AG09319 (cell line): ENCODE data around the gene UBQLN4.

Experiments
- DNase-seq: peaks from one replicate; pipeline ENCODE4 v3.0.0-alpha.2; 2010; ENCODE audit warnings: low read depth; ENCODE audit errors: extremely low read depth
- CTCF ChIP-seq: IDR thresholded peaks from 2 replicates; pipeline ENCODE4 v1.5.1; 2011; ENCODE audit warnings: low read depth, mild to moderate bottlenecking, inconsistent platforms, low read length, moderate library complexity

The UBQLN4 gene

GRCh38 chr1:156097499-156098178, 44.0 kb upstream of the UBQLN4 start:
- TF ChIP-seq CTCF = no peak
- DNase-seq = no peak

- DNase-seq = no peak
- TF ChIP-seq CTCF = peak; percentile 97
These were observed 43.2 kb upstream of the UBQLN4 start for GRCh38 chr1:156096640-156097391.

- DNase-seq = no peak
- no peak for TF ChIP-seq CTCF
These were observed 42.4 kb upstream of the UBQLN4 start for GRCh38 chr1:156095906-156096508.

GRCh38 chr1:156091610-156092009, 38.0 kb upstream of the UBQLN4 start:
- DNase-seq = no peak
- no peak for TF ChIP-seq CTCF

GRCh38 chr1:156090840-156091188, 37.2 kb upstream of the UBQLN4 start:
- no peak for DNase-seq

GRCh38 chr1:156090138-156090839, 36.7 kb upstream of the UBQLN4 start:
- DNase-seq = no peak
- TF ChIP-seq CTCF = no peak

More at GRCh38 chr1:156090840-156091188, 37.2 kb upstream of the UBQLN4 start:
- TF ChIP-seq CTCF = peak; percentile 68
